GM23338 (cell line): ENCODE measurements around the gene ITGA4.

ENCODE experiments used
- POLR2AphosphoS5 ChIP-seq: IDR thresholded peaks from 2 replicates; pipeline ENCODE4 v1.6.1; 2016; ENCODE audit warnings: antibody characterized with exemption, low read depth
- TF ChIP-seq, protein P1 (sequence below): IDR thresholded peaks from one replicate; pipeline ENCODE4 v1.6.1; 2018; ENCODE audit warnings: antibody characterized with exemption; ENCODE audit not compliant: unreplicated experiment
- TF ChIP-seq, protein P2 (sequence below), 2 experiments: fragments of 200-600 bp in 1 of 2; sonication (generic) in 1 of 2; conservative IDR thresholded peaks; 2 replicates each; pipeline versions ENCODE4 v1.5.1 to v1.6.1; 2016 to 2017; ENCODE audit warnings: antibody characterized with exemption in 2 of 2, low read depth in 2 of 2, mild to moderate bottlenecking in 2 of 2, moderate library complexity in 1 of 2

DNA sequence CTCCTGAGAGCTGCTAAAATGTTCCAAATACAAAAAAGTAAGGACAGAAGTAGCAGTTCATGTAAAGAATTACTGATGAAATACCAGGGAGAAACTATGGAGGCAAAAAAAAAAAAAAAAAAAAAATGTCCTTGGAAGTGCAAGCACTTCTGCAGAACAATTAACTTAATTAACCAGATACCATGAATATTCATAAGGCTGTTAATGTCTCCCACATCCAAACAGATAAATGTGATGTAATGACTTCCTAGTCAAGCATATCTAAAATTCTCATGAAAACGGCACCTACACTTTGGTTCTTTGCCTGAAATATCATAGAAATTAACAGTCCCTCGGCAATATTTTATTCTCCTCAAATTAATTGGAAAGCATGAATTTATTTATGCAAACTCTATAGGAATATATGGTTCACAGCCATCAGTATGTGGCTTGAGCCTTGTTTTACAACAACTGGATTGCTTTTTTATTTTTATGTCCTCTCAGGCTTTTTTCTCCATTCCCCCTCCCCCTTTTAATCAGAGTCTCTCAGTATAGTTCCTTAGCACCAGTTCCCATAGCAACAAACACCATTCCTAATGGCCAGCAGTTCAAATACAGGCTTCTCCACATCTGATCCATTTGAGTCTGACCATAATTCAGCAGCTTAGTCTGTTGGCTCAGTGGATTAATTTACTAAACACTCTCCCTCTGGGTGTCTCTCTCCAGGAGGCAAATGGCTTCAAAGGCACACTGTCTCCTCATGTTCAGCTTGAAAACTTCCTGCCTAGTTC is 97.1 kb downstream of the ITGA4 start:
- TF ChIP-seq POLR2AphosphoS5 = no peak
- TF ChIP-seq, protein P1, sequence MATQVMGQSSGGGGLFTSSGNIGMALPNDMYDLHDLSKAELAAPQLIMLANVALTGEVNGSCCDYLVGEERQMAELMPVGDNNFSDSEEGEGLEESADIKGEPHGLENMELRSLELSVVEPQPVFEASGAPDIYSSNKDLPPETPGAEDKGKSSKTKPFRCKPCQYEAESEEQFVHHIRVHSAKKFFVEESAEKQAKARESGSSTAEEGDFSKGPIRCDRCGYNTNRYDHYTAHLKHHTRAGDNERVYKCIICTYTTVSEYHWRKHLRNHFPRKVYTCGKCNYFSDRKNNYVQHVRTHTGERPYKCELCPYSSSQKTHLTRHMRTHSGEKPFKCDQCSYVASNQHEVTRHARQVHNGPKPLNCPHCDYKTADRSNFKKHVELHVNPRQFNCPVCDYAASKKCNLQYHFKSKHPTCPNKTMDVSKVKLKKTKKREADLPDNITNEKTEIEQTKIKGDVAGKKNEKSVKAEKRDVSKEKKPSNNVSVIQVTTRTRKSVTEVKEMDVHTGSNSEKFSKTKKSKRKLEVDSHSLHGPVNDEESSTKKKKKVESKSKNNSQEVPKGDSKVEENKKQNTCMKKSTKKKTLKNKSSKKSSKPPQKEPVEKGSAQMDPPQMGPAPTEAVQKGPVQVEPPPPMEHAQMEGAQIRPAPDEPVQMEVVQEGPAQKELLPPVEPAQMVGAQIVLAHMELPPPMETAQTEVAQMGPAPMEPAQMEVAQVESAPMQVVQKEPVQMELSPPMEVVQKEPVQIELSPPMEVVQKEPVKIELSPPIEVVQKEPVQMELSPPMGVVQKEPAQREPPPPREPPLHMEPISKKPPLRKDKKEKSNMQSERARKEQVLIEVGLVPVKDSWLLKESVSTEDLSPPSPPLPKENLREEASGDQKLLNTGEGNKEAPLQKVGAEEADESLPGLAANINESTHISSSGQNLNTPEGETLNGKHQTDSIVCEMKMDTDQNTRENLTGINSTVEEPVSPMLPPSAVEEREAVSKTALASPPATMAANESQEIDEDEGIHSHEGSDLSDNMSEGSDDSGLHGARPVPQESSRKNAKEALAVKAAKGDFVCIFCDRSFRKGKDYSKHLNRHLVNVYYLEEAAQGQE = no peak
- TF ChIP-seq, protein P2, sequence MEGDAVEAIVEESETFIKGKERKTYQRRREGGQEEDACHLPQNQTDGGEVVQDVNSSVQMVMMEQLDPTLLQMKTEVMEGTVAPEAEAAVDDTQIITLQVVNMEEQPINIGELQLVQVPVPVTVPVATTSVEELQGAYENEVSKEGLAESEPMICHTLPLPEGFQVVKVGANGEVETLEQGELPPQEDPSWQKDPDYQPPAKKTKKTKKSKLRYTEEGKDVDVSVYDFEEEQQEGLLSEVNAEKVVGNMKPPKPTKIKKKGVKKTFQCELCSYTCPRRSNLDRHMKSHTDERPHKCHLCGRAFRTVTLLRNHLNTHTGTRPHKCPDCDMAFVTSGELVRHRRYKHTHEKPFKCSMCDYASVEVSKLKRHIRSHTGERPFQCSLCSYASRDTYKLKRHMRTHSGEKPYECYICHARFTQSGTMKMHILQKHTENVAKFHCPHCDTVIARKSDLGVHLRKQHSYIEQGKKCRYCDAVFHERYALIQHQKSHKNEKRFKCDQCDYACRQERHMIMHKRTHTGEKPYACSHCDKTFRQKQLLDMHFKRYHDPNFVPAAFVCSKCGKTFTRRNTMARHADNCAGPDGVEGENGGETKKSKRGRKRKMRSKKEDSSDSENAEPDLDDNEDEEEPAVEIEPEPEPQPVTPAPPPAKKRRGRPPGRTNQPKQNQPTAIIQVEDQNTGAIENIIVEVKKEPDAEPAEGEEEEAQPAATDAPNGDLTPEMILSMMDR (conservative IDR thresholded peaks at IDR 0.05; ENCODE audit: low read depth in 2 of 2) = no peak
